Neural crest cell (in vitro differentiated cells): ENCODE data around the gene GJA8. TPM values are rescaled to one million over a fixed set of nuclear protein-coding genes. Genes with fewer than 3 reads are reported as not detected.
"Not testable (repeated sequence)": the region's sequence is repeated elsewhere in the genome, so short reads cannot be mapped to it uniquely, and the experiment has no call there.

ENCODE experiments used
- DNase-seq: peaks from one replicate; pipeline ENCODE4 v3.0.0; 2021; ENCODE audit warnings: low read depth, mixed read lengths, low spot score
- H3K27ac Mint-ChIP-seq: one replicate; pipeline ENCODE4 v1.8.0; 2021; ENCODE audit warnings: mild to moderate bottlenecking, mixed read lengths; ENCODE audit not compliant: unreplicated experiment
- H3K27me3 Mint-ChIP-seq: 2 replicates; pipeline ENCODE4 v1.8.0; 2021; ENCODE audit warnings: low read depth, mild to moderate bottlenecking, mixed read lengths
- H3K36me3 Mint-ChIP-seq: 2 replicates; pipeline ENCODE4 v1.8.0; 2021; ENCODE audit warnings: low read depth, mild to moderate bottlenecking, mixed read lengths
- H3K4me1 Mint-ChIP-seq: 2 replicates; pipeline ENCODE4 v1.8.0; 2021; ENCODE audit warnings: mixed read lengths
- H3K4me3 Mint-ChIP-seq: one replicate; pipeline ENCODE4 v1.8.0; 2021; ENCODE audit warnings: mild to moderate bottlenecking, mixed read lengths
- H3K9me3 Mint-ChIP-seq: 2 replicates; pipeline ENCODE4 v1.8.0; 2021; ENCODE audit warnings: mixed read lengths
- CTCF ChIP-seq: fragments of 200-600 bp; sonication (generic); conservative IDR thresholded peaks from 2 replicates; pipeline ENCODE4 v1.5.0; 2021; ENCODE audit warnings: antibody characterized with exemption, mild to moderate bottlenecking
- long read RNA-seq: library from polyadenylated mRNA; unstranded; transcript quantifications from one replicate; pipeline ENCODE4 v2.0.0, GENCODE V29; 2020
- total RNA-seq: library from RNA; stranded (reverse); gene quantifications from 2 replicates; pipeline ENCODE4 v1.2.1, GENCODE V29; 2021

The GJA8 gene
- total RNA-seq: not detected in 2 replicates
- long read RNA-seq: 0 reads

- Mint-ChIP-seq H3K36me3 (no peaks in the 10 kb centered on the region), H3K27me3 (no peaks in the 10 kb centered on the region), H3K27ac (no peak within 1 kb of the TSS)
Observed at GRCh38 chr1:147902253-147902845, at the start of gene GJA8. Gene GJA8, plus strand, starts transcription at chr1:147902795. Its CDS starts 5,161 bp downstream, at chr1:147907956.

GRCh38 chr1:147853391-147853790, 49.2 kb upstream of the GJA8 start:
- Mint-ChIP-seq H3K27me3 (no peaks in the 10 kb centered on the region), H3K4me1 (peaks cover 13% of the 10 kb centered on the region), H3K9me3 (peaks cover 4% of the 10 kb centered on the region), H3K36me3 (peaks cover 5% of the 10 kb centered on the region), H3K27ac (no peak overlapping the region), H3K4me3 (no peak overlapping the region)
- no peak for DNase-seq
- no peak for TF ChIP-seq CTCF

More at GRCh38 chr1:147902253-147902845, at the start of gene GJA8:
- no peak for TF ChIP-seq CTCF
- H3K9me3 Mint-ChIP-seq: no peaks in the 10 kb centered on the region
- no peak within 1 kb of the TSS for H3K4me3 Mint-ChIP-seq
- peaks cover 18% of the 10 kb centered on the region for H3K4me1 Mint-ChIP-seq
- no peak for DNase-seq

- H3K27me3 Mint-ChIP-seq, H3K27ac Mint-ChIP-seq, H3K4me3 Mint-ChIP-seq, H3K9me3 Mint-ChIP-seq, H3K36me3 Mint-ChIP-seq, H3K4me1 Mint-ChIP-seq: not testable (repeated sequence)
- peak; percentile 6 for DNase-seq
Observed at GRCh38 chr1:147854989-147855388, 47.6 kb upstream of the GJA8 start.

GRCh38 chr1:147855996-147856395, 46.6 kb upstream of the GJA8 start:
- not testable (repeated sequence) for H3K4me3 Mint-ChIP-seq, H3K27ac Mint-ChIP-seq, DNase-seq, H3K36me3 Mint-ChIP-seq, H3K27me3 Mint-ChIP-seq, H3K4me1 Mint-ChIP-seq
- peaks cover 12% of the 10 kb centered on the region for H3K9me3 Mint-ChIP-seq

- not testable (repeated sequence) for H3K9me3 Mint-ChIP-seq, H3K4me1 Mint-ChIP-seq, H3K27ac Mint-ChIP-seq, H3K27me3 Mint-ChIP-seq, H3K36me3 Mint-ChIP-seq, DNase-seq, H3K4me3 Mint-ChIP-seq
Observed at GRCh38 chr1:147867204-147867603, 35.4 kb upstream of the GJA8 start.

GRCh38 chr1:147878022-147878421, 24.6 kb upstream of the GJA8 start:
- H3K27me3 Mint-ChIP-seq: no peaks in the 10 kb centered on the region
- DNase-seq: no peak
- no peaks in the 10 kb centered on the region for H3K36me3 Mint-ChIP-seq
- H3K9me3 Mint-ChIP-seq: peaks cover 7% of the 10 kb centered on the region
- H3K27ac Mint-ChIP-seq: peak overlapping the region; percentile 35
- no peaks in the 10 kb centered on the region for H3K4me1 Mint-ChIP-seq
- no peak for TF ChIP-seq CTCF
- H3K4me3 Mint-ChIP-seq: no peak overlapping the region

- H3K4me1 Mint-ChIP-seq: no peaks in the 10 kb centered on the region
- H3K27me3 Mint-ChIP-seq: no peaks in the 10 kb centered on the region
- TF ChIP-seq CTCF: no peak
- peaks cover 7% of the 10 kb centered on the region for H3K9me3 Mint-ChIP-seq
- no peak overlapping the region for H3K27ac Mint-ChIP-seq
- no peak overlapping the region for H3K4me3 Mint-ChIP-seq
- DNase-seq: no peak
- H3K36me3 Mint-ChIP-seq: no peaks in the 10 kb centered on the region
Observed at GRCh38 chr1:147879911-147880310, 22.7 kb upstream of the GJA8 start.
